Hepatocyte (in vitro differentiated cells): ENCODE results near the gene MBD5. TPM values are rescaled to one million over a fixed set of nuclear protein-coding genes. Genes with fewer than 3 reads are reported as not detected.

ENCODE experiments used
- DNase-seq: peaks from one replicate; pipeline ENCODE4 v3.0.0-alpha.2; 2016; ENCODE audit warnings: low spot score
- H2AFZ ChIP-seq: fragments of 200-600 bp; sonication (generic); 2 replicates; pipeline ENCODE4 v1.6.0; 2016; ENCODE audit warnings: antibody characterized with exemption, mild to moderate bottlenecking
- H3K27ac ChIP-seq: fragments of 200-600 bp; sonication (generic); 2 replicates; pipeline ENCODE4 v1.5.1; 2016; ENCODE audit warnings: mild to moderate bottlenecking
- H3K27me3 ChIP-seq: fragments of 200-600 bp; sonication (generic); 2 replicates; pipeline ENCODE4 v1.6.1; 2016
- H3K36me3 ChIP-seq: fragments of 200-600 bp; sonication (generic); replicated peaks from 2 replicates; pipeline ENCODE4 v1.5.1; 2016; ENCODE audit warnings: low read depth; ENCODE audit not compliant: insufficient read depth
- H3K4me1 ChIP-seq: fragments of 200-600 bp; sonication (generic); 2 replicates; pipeline ENCODE4 v1.5.1; 2016; ENCODE audit warnings: mild to moderate bottlenecking, moderate library complexity; ENCODE audit not compliant: insufficient read depth
- H3K4me2 ChIP-seq: fragments of 200-600 bp; sonication (generic); 2 replicates; pipeline ENCODE4 v1.6.0; 2016
- H3K4me3 ChIP-seq: fragments of 200-600 bp; sonication (generic); 2 replicates; pipeline ENCODE4 v1.5.1; 2016; ENCODE audit warnings: mild to moderate bottlenecking
- H3K79me2 ChIP-seq: fragments of 200-600 bp; sonication (generic); 2 replicates; pipeline ENCODE4 v1.6.0; 2017; ENCODE audit warnings: mild to moderate bottlenecking
- H3K9me2 ChIP-seq: fragments of 200-600 bp; sonication (generic); replicated peaks from 2 replicates; pipeline ENCODE4 v1.6.0; 2017; ENCODE audit warnings: mild to moderate bottlenecking; ENCODE audit not compliant: insufficient read depth
- H3K9me3 ChIP-seq: fragments of 200-600 bp; sonication (generic); 2 replicates; pipeline ENCODE4 v1.5.1; 2016; ENCODE audit warnings: low read depth, mild to moderate bottlenecking
- H4K20me1 ChIP-seq: fragments of 200-600 bp; sonication (generic); 2 replicates; pipeline ENCODE4 v1.6.0; 2016; ENCODE audit warnings: mild to moderate bottlenecking; ENCODE audit not compliant: insufficient read depth, poor library complexity, severe bottlenecking
- CTCF ChIP-seq: fragments of 200-600 bp; sonication (generic); IDR thresholded peaks from 2 replicates; pipeline ENCODE4 v1.5.1; 2016; ENCODE audit warnings: antibody characterized with exemption, mild to moderate bottlenecking; ENCODE audit not compliant: poor library complexity
- EZH2 ChIP-seq: fragments of 200-600 bp; sonication (generic); IDR thresholded peaks from 2 replicates; pipeline ENCODE4 v1.6.1; 2016; ENCODE audit warnings: antibody characterized with exemption, mild to moderate bottlenecking, borderline replicate concordance
- EZH2phosphoT487 ChIP-seq: fragments of 200-600 bp; sonication (generic); IDR thresholded peaks from one replicate; pipeline ENCODE4 v1.6.1; 2018; ENCODE audit warnings: antibody characterized with exemption, mild to moderate bottlenecking, low read depth, moderate library complexity; ENCODE audit not compliant: unreplicated experiment, severe bottlenecking
- WGBS: methylation state at CpG from one replicate; pipeline ENCODE4 v1.1.6; 2016; ENCODE audit warnings: low lambda C conversion rate; ENCODE audit errors: missing lambda C conversion rate; 5-methylcytosine and 5-hydroxymethylcytosine counted together
- polyA plus RNA-seq: library from polyadenylated mRNA; unstranded; fragments of >200 nt; fragmentation: Nextera tagmentation; extraction: Ambion mirVana; gene quantifications from 2 replicates; pipeline ENCODE4 v1.2.1, GENCODE V29; 2016
- total RNA-seq: library from RNA; depleted of rRNA; stranded (reverse); fragments of >200 nt; gene quantifications from 2 replicates; pipeline ENCODE4 v1.2.3, GENCODE V29; 2014

MBD5 gene
- total and polyA plus RNA-seq, 2 experiments from 2014 or later, result 20.9 to 36.2 TPM

DNA sequence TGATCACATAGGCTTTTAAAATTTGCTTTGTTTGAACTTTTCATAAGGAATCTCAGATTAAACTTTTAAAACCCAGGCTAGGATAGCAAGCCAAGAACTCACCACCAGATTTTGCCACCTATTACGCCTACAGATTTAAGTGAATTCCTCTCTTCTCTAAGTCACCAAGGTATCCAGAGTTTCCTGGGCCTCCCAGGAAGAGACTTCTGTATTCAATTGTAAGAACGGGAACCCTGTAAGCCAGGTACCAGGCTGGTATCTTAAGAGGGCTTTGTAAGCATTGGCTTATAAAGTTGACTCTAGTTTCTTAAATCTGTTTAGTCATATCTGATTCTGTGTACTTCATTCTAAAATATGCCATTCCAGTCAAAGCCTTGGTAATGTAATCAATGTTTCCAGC is 285.1 kb downstream of the MBD5 start:
- no peaks in the 10 kb centered on the region for H3K9me3 ChIP-seq
- no peak overlapping the region for H2AFZ ChIP-seq
- no peaks in the 10 kb centered on the region for H3K4me1 ChIP-seq
- WGBS, result 67% methylated on average over 2 of the region's 2 CpGs
- no peaks in the 10 kb centered on the region for H3K27me3 ChIP-seq
- H3K79me2 ChIP-seq, result no peaks in the 10 kb centered on the region
- TF ChIP-seq EZH2phosphoT487, result no peak
- no peak for TF ChIP-seq EZH2
- TF ChIP-seq CTCF, result no peak
- H3K9me2 ChIP-seq, result no peaks in the 10 kb centered on the region
- H3K4me2 ChIP-seq, result no peak overlapping the region
- no peaks in the 10 kb centered on the region for H3K36me3 ChIP-seq
- no peak overlapping the region for H3K4me3 ChIP-seq
- no peak for DNase-seq
- H4K20me1 ChIP-seq, result no peaks in the 10 kb centered on the region
- H3K27ac ChIP-seq, result no peak overlapping the region

DNA sequence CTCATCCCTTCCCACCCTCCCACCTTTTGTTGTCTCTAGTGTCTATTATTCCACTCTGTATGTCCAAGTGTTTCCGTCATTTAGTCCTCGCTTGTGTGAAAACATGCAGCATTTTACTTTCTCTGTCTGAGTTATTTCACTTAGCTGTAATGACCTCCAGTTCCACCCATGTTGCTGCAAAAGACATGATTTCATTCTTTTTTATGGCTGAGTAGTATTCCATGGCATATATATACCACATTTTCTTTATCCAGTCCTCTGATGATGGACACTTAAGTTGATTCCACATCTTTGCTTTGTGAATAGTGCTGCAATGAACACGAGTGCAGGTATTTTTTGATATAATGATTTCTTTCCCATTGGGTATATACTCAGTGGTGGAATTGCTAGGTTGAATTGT is 296.7 kb downstream of the MBD5 start:
- no peak overlapping the region for H2AFZ ChIP-seq
- H3K4me2 ChIP-seq, result no peak overlapping the region
- H4K20me1 ChIP-seq, result no peaks in the 10 kb centered on the region
- TF ChIP-seq EZH2, result no peak
- TF ChIP-seq CTCF, result no peak
- no peak for TF ChIP-seq EZH2phosphoT487
- no peaks in the 10 kb centered on the region for H3K9me2 ChIP-seq
- H3K79me2 ChIP-seq, result no peaks in the 10 kb centered on the region
- no peak overlapping the region for H3K27ac ChIP-seq
- 66% methylated on average over 3 of the region's 3 CpGs for WGBS
- no peaks in the 10 kb centered on the region for H3K36me3 ChIP-seq
- no peaks in the 10 kb centered on the region for H3K9me3 ChIP-seq
- DNase-seq, result no peak
- no peaks in the 10 kb centered on the region for H3K4me1 ChIP-seq
- H3K27me3 ChIP-seq, result no peaks in the 10 kb centered on the region
- no peak overlapping the region for H3K4me3 ChIP-seq

- no peak overlapping the region for H2AFZ ChIP-seq
- no peak overlapping the region for H3K4me3 ChIP-seq
- TF ChIP-seq EZH2phosphoT487, result no peak
- TF ChIP-seq CTCF, result no peak
- TF ChIP-seq EZH2, result no peak
- H3K27ac ChIP-seq, result peak overlapping the region; percentile 4
- peaks cover 7% of the 10 kb centered on the region for H3K9me3 ChIP-seq
- H3K9me2 ChIP-seq, result no peaks in the 10 kb centered on the region
- H3K4me2 ChIP-seq, result no peak overlapping the region
- H3K27me3 ChIP-seq, result no peaks in the 10 kb centered on the region
- peaks cover 6% of the 10 kb centered on the region for H3K36me3 ChIP-seq
- no peaks in the 10 kb centered on the region for H3K4me1 ChIP-seq
- DNase-seq, result peak; percentile 19
- no peaks in the 10 kb centered on the region for H3K79me2 ChIP-seq
- H4K20me1 ChIP-seq, result no peaks in the 10 kb centered on the region
Observed at GRCh38 chr2:148338541-148338940, 317.6 kb downstream of the MBD5 start.

DNA sequence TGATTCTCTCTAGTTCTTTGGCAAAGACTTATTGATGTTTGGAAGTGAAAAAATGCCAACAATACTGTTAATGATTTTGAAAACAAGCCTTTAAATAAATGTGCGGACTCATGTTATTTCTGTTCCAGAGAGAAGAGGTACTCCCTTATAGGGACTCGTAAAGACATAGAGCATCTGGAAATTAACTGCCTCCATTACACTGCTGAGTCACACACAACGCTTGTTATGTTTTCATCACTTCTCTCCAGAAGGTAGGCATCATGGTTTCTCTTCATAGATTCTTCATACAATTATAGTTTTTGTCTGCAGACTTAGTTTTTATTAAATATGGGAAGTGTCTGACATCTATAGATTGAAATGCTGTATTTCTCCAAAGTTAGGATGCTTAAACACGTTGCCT is 321.2 kb downstream of the MBD5 start:
- 91% methylated on average over 4 of the region's 4 CpGs for WGBS
- TF ChIP-seq EZH2phosphoT487, result no peak
- no peak for TF ChIP-seq EZH2
- no peak for TF ChIP-seq CTCF
- H4K20me1 ChIP-seq, result no peaks in the 10 kb centered on the region
- no peak overlapping the region for H3K4me2 ChIP-seq
- H3K27ac ChIP-seq, result no peak overlapping the region
- peaks cover 6% of the 10 kb centered on the region for H3K36me3 ChIP-seq
- H3K79me2 ChIP-seq, result no peaks in the 10 kb centered on the region
- no peak overlapping the region for H2AFZ ChIP-seq
- H3K9me3 ChIP-seq, result peaks cover 7% of the 10 kb centered on the region
- DNase-seq, result no peak
- no peaks in the 10 kb centered on the region for H3K27me3 ChIP-seq
- no peaks in the 10 kb centered on the region for H3K4me1 ChIP-seq
- no peak overlapping the region for H3K4me3 ChIP-seq
- no peaks in the 10 kb centered on the region for H3K9me2 ChIP-seq
